HFFc6 (cell line): Measurements from ENCODE around the gene NOD1. TPM values are rescaled to one million over a fixed set of nuclear protein-coding genes. Genes with fewer than 3 reads are reported as not detected.

Source experiments
- DNase-seq: peaks from one replicate; pipeline ENCODE4 v3.0.0-alpha.2; 2018
- H3K27ac Mint-ChIP-seq: 2 replicates; pipeline ENCODE4 v1.8.0; 2020; ENCODE audit warnings: mild to moderate bottlenecking, mixed read lengths
- H3K27me3 Mint-ChIP-seq: 2 replicates; pipeline ENCODE4 v1.8.0; 2021; ENCODE audit warnings: mild to moderate bottlenecking, moderate library complexity, mixed read lengths; ENCODE audit not compliant: insufficient read depth
- H3K36me3 Mint-ChIP-seq: 2 replicates; pipeline ENCODE4 v1.8.0; 2021; ENCODE audit warnings: low read depth, mixed read lengths
- H3K4me1 Mint-ChIP-seq: 2 replicates; pipeline ENCODE4 v1.8.0; 2020; ENCODE audit warnings: low read depth, mixed read lengths
- H3K4me3 Mint-ChIP-seq: 2 replicates; pipeline ENCODE4 v1.8.0; 2020; ENCODE audit warnings: mild to moderate bottlenecking, moderate library complexity, mixed read lengths
- H3K9me3 Mint-ChIP-seq: 2 replicates; pipeline ENCODE4 v1.8.0; 2020; ENCODE audit warnings: mild to moderate bottlenecking, mixed read lengths
- total RNA-seq, 6 experiments: library from RNA; stranded (reverse); fragmentation: NEBNext Ultra II Directional; extraction: Animal tissue kit (Norgen Biotek cat#: 25700); gene quantifications; 2 replicates in 1 of 6; 3 replicates in 5 of 6; pipeline ENCODE4 v1.2.3, GENCODE V29; 2021
- TF ChIP-seq, protein P1 (sequence below): fragments of 200-600 bp; sonication (generic); IDR thresholded peaks from 2 replicates; pipeline ENCODE4 v1.5.0; 2021; ENCODE audit warnings: antibody characterized with exemption, mild to moderate bottlenecking

NOD1 gene
- total RNA-seq, 6 experiments from 2014 or later: 2.8 to 3.9 (median 3.0) TPM

DNA sequence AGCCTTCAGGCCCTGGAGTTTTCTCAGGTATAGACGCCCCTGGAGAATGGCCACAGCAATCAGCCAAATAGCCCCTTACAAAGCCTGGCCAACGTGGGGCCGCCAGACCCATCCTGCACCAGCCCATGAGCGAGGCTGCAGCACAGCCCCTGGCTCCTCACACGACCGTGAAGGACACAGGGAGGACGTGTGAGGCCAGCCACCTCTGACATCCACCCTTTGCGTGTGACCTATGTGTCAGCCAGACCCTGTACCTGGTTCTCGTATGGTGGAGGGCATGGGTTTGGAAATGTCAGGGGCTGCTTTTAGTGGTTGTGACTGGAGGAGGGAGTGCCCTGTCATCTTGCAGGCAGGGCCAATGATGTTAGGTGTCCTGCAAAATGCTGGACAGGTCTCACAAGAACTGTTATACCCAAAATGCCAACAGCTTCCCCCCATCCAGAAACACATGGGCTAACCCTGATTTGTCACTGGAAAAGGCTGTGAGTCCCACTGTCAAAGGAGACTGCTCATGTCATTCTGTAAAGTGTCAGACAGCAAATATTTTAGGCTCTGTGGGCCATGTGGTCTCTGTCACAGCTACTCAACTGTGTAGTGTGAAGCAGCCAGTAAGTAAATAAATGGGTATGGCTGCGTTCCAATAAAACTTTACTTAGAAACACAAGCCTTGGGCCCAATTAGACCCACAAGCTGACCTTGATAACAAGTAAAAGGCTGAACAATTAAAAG is 30.0 kb downstream of the NOD1 start:
- no peak for DNase-seq
- Mint-ChIP-seq H3K27ac (no peak overlapping the region), H3K36me3 (no peaks in the 10 kb centered on the region), H3K4me1 (no peaks in the 10 kb centered on the region), H3K4me3 (no peak overlapping the region), H3K9me3 (no peaks in the 10 kb centered on the region), H3K27me3 (no peaks in the 10 kb centered on the region)
- TF ChIP-seq, protein P1, sequence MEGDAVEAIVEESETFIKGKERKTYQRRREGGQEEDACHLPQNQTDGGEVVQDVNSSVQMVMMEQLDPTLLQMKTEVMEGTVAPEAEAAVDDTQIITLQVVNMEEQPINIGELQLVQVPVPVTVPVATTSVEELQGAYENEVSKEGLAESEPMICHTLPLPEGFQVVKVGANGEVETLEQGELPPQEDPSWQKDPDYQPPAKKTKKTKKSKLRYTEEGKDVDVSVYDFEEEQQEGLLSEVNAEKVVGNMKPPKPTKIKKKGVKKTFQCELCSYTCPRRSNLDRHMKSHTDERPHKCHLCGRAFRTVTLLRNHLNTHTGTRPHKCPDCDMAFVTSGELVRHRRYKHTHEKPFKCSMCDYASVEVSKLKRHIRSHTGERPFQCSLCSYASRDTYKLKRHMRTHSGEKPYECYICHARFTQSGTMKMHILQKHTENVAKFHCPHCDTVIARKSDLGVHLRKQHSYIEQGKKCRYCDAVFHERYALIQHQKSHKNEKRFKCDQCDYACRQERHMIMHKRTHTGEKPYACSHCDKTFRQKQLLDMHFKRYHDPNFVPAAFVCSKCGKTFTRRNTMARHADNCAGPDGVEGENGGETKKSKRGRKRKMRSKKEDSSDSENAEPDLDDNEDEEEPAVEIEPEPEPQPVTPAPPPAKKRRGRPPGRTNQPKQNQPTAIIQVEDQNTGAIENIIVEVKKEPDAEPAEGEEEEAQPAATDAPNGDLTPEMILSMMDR: no peak

- H3K27me3 Mint-ChIP-seq: no peaks in the 10 kb centered on the region
- no peaks in the 10 kb centered on the region for H3K36me3 Mint-ChIP-seq
- H3K4me1 Mint-ChIP-seq: no peaks in the 10 kb centered on the region
- no peak for DNase-seq
- no peak overlapping the region for H3K27ac Mint-ChIP-seq
- no peaks in the 10 kb centered on the region for H3K9me3 Mint-ChIP-seq
- TF ChIP-seq, protein P1: no peak
- no peak overlapping the region for H3K4me3 Mint-ChIP-seq
Measured at GRCh38 chr7:30447466-30447865, 31.1 kb downstream of the NOD1 start.

GRCh38 chr7:30446266-30446665 is 32.3 kb downstream of the NOD1 start:
- no peaks in the 10 kb centered on the region for H3K4me1 Mint-ChIP-seq
- no peaks in the 10 kb centered on the region for H3K27me3 Mint-ChIP-seq

DNA sequence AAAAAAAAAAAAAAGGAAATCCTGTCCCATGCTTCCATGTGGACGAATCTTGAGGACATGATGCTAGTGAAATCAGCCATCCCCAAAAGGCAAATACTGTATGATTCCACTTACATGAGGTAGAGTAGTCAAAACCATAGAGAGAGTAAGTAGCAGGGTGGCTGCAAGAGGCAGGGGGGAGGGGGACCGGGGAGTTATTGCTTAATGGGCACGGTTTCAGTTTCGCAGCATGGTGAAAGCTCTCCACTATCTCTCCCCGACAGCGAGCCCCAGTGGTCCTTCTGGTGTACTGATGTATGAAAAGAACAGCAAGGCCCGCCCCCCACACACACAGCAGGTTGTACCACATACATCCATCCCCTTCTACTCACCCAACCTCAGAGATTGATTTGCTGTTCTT is 32.8 kb downstream of the NOD1 start:
- Mint-ChIP-seq H3K9me3 (no peaks in the 10 kb centered on the region), H3K27ac (no peak overlapping the region)

More at GRCh38 chr7:30446266-30446665, 32.3 kb downstream of the NOD1 start:
- no peaks in the 10 kb centered on the region for H3K36me3 Mint-ChIP-seq
- H3K27ac Mint-ChIP-seq: no peak overlapping the region
- H3K4me3 Mint-ChIP-seq: no peak overlapping the region
- DNase-seq: no peak
- TF ChIP-seq, protein P1: no peak
- H3K9me3 Mint-ChIP-seq: no peaks in the 10 kb centered on the region

GRCh38 chr7:30437823-30438574 is 40.6 kb downstream of the NOD1 start:
- peaks cover 20% of the 10 kb centered on the region for H3K36me3 Mint-ChIP-seq
- H3K4me1 Mint-ChIP-seq: no peaks in the 10 kb centered on the region
- TF ChIP-seq, protein P1: no peak
- H3K27ac Mint-ChIP-seq: no peak overlapping the region
- no peaks in the 10 kb centered on the region for H3K9me3 Mint-ChIP-seq
- no peaks in the 10 kb centered on the region; the same call in none of the 2 replicates for H3K27me3 Mint-ChIP-seq
- no peak overlapping the region for H3K4me3 Mint-ChIP-seq
- DNase-seq: no peak

More for the DNA sequence above, 32.8 kb downstream of the NOD1 start:
- H3K4me3 Mint-ChIP-seq: no peak overlapping the region
- TF ChIP-seq, protein P1: no peak
- no peaks in the 10 kb centered on the region for H3K27me3 Mint-ChIP-seq
- H3K4me1 Mint-ChIP-seq: no peaks in the 10 kb centered on the region
- DNase-seq: no peak
- no peaks in the 10 kb centered on the region for H3K36me3 Mint-ChIP-seq
